HG03460 (cell line): ENCODE measurements around the gene TSEN2.
"Not testable (repeated sequence)": the region's sequence is repeated elsewhere in the genome, so short reads cannot be mapped to it uniquely, and the experiment has no call there.

Experiments
- ATAC-seq: cut with Tn5 transposase; IDR thresholded peaks from one replicate; pipeline ENCODE4 v1.9.1; 2021; ENCODE audit not compliant: unreplicated experiment

Gene TSEN2

DNA sequence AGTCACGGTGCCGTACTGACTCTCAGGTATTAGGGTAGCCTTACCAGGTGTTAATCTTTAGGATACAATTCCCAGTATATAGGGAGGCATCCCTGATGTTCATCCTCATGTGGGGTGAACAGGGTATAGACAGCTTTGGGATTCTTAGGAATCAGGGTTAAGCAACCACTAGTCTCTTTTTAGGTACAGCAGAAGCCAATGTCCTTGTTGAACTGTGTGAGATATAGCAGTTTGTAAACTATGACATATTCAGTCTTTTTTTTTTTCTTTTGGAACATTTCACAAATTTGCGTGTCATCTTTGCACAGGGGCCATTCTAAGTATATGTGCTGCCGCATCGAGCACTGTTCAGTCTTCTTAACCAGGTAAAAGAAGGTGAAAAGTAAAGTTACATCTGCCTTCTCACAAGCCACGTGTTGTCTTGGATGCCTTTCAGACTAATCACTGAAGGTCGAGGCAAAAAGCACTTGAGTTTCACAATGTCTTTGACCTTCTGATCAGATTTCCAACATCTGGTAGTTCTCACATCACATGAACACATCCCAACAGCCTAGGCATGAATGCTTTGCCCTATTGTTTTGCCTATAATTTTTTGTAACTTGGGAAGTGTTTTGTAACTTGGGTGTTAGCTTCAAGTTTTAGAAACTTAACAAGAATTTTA is 17.2 kb downstream of the TSEN2 start:
- no peak for ATAC-seq

DNA sequence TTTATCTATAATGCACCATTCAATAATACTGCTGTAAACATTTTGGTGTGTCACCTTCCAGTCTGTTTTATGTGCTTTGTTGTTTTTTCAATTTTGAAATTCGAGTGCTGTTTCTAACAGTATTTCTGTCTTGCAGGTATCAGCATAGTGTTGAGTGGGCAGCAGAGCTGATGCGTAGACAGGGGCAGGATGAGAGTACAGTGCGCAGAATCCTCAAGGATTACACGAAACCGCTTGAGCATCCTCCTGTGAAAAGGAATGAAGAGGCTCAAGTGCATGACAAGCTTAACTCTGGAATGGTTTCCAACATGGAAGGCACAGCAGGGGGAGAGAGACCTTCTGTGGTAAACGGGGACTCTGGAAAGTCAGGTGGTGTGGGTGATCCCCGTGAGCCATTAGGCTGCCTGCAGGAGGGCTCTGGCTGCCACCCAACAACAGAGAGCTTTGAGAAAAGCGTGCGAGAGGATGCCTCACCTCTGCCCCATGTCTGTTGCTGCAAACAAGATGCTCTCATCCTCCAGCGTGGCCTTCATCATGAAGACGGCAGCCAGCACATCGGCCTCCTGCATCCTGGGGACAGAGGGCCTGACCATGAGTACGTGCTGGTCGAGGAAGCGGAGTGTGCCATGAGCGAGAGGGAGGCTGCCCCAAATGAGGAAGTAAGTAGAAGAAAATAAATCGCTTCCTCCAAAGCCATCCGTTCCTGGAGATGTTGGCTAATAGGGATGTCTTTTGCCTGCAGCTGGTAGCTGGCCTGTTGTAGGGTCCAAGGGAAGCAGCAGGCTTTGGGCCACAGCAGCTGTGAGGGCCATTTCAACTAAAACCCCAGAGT is 19.1 kb downstream of the TSEN2 start:
- ATAC-seq: no peak

DNA sequence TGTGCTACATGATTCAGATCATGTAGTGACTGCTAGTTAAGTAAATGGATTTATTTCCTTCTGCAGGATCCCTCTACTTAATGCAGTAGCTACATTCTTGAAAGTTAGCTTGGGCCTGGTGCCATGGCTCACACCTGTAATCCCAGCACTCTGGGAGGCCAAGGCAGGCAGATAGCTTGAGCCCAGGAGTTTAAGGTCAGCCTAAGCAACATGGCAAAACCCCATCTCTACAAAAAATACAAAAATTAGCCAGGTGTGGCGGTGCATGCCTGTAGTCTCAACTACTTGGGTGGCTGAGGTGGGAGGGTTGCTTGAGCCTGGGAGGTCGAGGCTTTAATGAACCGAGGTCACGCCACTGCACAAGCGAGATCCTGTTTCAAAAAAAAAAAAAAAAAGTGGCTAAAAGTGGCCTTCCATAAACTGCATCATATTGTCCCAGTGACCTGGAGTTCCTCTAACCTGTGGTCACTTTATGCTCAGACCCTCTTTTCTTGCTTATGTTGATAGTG is 22.0 kb downstream of the TSEN2 start:
- ATAC-seq: no peak

DNA sequence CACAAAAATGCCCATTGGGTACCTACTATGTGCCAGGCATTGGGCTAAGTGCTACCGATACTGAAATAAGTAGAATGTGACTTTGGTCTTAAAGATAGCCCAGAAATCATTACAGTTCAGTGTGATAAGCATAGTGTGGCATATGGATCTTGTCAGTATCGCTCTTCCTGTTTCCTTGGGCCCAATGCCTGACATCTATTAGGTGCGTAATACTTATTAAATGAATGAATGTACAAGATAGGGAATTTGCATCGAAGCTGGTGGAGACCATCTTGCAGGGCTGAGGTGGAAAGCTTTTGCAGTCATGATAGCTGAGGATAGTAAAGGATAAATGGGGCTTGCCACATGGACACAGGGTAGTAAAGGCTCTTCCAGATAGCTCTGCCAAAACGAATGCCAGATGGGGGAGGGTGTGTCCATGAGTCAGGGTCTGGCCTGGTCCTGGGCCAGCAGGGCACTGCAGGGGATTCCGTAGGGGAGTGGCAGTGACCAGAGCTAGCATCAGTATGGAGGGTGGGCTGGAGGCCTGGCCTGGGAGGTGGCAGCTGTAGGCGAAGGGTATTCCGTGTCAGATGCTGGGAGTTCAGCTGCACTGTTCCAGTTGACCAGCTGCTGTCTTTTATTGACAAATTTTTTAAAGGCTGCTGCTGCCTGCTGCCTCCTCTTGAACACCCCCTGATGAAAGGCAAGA is 23.5 kb downstream of the TSEN2 start:
- no peak for ATAC-seq

DNA sequence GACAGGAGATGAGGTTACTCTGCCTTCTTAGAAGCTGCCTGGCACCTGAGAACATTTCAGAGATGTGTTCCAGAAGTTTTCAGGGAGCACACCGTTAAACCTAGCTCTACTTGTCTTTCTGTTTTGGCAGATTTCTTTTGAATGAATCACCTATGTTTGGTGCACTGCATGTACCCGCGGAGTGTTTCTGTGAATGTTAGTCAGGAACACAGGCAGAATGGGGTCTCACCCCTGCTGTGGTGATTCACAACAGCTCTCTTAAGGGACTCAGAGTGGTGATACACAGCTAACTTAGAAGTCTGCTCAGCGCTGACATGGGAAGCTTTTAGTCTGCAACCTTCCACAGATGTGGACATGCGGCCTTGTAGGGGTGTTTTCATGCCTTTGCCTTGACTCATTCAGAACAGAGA is 24.0 kb downstream of the TSEN2 start:
- no peak for ATAC-seq

DNA sequence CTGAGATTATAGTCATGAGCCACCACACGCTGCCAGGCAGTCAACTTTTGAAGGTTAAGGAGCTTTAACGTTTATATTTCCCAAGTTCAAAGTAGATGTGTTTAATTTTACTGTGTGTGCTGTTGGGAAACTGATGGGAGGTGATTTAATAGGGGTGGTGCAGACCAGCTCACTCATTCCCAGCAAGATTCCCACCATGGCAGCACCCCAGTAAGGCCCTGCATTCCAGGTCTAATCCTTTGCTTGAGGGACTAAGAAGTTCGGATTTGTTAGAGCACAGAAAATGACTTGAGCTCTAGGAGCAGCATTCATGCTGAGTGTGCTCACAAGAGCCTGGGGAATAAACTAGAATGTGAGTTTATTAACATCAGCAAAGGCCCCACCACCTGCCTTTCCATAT is 25.2 kb downstream of the TSEN2 start:
- no peak for ATAC-seq

DNA sequence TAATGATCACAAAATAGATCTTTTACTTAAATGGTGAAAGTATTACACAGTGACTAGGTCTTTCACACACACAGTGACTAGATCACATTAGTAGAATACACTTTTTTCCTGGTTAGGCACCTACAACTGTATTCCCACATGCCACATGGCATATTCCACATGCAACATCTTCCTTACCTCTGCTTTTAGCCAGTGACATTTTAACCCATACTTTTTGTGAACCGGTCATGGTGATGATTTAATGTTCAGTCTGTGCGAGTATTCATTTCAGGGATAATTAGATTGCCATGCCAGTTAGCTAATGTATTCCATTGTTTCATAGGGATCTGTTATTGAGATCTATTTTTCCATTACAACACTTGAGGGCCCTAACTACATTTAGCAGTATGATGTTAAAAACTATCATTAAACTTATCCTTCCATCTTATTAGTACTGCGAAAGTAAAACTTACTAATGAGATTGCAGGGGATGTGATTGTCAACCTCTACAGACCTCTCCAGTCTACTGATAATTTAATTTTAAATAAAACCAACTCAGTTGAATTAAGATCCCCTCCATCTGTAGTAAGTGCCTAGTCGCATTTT is 28.3 kb downstream of the TSEN2 start:
- ATAC-seq: no peak

DNA sequence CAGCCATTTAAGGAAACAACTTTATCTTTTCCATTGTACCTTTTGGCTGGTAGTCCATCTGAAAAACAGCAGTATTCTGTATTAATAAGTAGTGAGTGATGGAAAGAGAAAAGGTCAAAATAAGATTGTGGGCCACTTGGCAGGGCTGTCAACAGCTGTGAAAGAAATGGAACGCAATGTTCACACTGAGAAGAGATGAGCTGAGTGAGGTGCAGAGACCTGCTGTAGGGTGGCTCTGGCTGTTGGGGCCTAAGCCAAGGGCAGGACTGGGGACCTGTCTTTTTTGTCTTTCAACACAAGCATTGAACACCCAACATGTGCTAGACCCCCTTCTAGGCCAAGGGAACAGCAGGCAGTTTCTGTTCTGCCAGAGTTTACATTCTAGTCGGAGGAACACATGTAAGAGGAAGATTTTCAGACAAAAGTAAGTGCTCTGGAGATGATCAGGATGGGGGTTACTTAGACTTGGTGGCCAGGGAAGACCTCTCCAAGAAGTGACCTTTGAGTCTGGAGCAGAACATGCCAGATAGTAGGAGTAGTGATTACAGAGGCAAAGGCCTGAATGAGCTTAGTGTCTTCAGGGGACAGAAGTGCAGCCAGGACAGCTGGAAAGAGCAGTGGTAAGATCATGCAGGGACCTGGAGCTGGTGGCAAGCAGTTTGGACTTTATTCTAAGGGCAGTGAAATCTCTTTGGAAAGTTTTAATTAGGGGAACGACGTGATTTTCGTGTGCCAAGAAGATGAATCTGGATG is 29.6 kb downstream of the TSEN2 start:
- ATAC-seq: no peak

DNA sequence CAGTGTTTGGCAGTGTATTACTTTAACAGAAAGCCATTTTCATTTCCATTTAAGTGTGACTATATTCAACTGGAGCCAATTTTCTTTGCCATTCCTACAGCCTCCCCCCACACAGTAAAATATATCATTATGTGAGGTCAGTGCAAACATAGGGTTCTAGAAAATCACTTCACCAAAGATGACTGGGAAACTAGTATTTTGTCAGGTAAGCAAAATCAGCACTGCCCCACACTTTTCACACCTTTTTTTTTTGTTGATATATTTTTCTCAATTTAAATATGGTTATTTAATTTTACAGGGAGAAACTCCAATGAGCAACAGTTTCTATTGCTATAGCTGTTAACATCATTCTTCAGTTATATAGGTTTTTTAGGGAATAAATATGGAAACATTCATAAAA is 31.4 kb downstream of the TSEN2 start:
- ATAC-seq: no peak

DNA sequence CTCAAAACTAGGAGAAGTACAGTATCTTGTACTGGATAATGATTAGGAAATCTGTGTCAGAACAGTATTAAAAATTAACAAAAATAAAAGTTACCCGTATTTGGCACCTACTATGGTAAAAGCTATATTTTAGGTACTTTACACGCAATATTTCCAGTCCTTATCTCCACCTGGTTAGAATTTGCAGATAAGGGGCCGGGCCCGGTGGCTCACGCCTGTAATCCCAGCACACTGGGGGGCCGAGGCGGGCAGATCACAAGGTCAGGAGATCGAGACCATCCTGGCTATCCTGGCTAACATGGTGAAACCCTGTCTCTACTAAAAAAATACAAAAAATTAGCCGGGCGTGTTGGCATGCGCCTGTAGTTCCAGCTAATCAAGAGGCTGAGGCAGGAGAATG is 32.6 kb downstream of the TSEN2 start:
- ATAC-seq: no peak

DNA sequence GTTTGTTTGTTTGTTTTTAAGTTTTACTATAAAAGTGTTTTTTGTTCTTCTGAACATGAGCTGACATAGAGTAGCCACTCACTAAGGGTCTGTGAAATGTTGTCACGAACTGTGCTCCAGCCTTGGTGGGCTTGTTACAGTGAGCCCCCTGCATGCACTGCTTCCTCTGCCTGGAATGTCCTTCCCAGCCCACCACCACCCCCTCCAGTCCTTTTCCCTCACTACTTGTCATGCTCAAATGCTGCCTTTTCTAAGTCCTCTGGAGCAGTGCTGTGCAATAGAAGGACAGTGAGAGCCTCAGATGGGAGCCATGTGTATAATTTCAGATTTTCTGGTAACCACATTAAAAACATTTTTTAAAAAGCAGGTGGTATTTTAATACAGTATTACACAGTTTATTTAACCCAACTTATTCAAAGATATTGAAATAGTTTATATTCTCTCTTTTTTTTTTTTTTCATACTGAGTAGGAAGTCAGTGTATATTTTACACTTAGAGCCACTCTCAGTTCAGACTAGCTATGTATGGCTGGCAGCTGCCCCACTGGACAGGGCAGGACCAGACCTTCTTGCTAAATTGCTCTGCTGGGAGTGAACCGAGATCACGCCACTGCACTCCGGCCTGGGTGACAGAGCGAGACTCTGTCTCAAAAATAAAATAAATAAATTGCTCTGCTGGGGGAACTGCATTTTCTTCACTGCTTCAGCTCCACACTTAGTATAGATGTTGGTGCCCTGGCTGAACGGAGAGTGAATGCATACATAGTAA is 34.2 kb downstream of the TSEN2 start:
- no peak for ATAC-seq

DNA sequence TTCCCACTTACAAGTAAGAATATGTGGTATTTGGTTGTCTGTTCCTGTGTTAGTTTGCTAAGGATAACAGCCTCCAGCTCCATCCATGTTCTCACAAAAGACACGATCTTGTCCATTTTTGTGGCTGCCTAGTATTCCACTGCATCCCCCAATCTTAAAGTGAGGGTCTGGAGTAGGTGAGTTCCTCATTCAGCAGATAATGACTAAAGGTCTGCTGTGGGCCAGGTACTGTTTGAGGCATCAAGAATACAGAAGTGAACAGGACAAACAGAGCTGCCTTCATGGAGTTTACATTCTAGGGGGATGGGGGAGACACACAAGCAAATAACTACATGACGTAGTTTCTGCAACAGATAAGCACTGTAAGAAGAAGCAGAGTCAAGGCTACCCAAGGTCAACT is 36.7 kb downstream of the TSEN2 start:
- no peak for ATAC-seq

DNA sequence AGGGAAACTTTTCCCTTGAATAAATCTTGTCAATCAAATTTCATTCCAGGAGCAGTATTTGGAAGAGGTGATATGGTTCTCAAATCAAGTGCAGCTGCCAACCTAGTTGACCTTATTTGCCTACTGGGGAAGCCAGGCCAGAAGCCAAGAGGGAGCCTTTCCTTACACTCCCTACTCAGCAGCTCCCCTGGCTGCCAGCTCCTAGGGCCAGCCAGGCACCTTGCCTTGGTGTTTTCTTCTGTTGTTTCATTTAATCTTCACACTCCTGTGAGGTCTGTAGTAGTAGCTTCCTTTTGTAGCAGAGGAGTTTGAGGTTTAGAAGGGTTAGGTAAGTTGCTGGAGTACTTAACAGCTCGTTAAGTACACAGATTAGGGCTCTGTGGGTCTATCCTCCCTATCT is 38.4 kb downstream of the TSEN2 start:
- ATAC-seq: no peak

DNA sequence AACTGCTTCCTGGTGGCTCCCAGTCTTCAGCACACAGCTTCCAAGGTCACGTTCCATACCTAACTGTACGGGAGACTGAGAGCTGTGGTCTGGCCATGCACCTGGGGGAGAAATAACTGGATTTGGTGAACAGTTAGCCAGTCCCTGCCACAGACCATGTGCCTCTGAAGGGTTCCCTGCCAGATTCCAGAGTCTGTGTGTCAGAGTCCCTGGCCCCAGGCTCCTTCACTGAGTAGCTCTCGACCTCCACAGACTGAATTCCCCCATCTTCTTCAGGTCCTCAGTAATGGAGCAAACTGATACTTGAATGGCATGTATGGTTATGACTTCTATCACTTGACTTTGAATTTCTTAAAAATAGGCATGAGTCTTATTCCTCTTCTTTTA is 43.5 kb downstream of the TSEN2 start:
- ATAC-seq: no peak

DNA sequence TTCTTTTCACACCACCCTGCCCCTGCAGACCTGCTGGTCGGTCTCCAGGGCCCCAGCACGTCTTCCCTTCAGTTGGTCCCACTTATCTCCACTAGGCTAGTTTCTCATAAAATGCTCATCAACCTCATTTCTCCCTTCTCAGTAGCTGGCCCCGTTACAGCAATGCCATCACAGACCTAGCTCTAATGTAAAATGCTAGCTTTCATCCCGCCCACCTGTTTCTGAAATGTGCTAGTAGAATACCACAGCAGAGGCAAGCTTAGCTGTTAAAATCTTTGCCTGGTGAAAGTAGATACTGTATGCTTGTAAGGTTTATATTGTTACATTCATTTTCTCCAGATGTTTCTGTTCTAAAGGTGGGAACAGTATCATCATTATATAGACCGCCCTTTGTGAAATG is 47.9 kb downstream of the TSEN2 start:
- no peak for ATAC-seq

DNA sequence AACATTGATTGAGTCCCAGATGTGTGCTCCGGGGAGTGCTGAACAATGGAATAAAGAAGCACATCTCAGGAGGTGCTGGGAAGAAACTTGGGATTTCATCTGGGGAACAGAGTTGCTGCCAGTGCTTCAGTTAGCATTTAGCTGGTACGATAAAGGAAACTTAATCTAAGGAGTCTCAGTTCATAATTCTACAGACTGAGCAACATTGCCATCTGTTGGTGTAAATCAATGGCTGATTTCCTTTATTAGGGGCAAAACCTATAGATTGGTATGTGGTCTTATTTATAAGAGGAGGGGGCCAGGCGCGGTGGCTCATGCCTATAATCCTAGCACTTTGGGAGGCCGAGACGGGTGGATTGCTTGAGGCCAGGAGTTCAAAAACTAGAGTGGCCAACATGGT is 52.1 kb downstream of the TSEN2 start:
- ATAC-seq: no peak

DNA sequence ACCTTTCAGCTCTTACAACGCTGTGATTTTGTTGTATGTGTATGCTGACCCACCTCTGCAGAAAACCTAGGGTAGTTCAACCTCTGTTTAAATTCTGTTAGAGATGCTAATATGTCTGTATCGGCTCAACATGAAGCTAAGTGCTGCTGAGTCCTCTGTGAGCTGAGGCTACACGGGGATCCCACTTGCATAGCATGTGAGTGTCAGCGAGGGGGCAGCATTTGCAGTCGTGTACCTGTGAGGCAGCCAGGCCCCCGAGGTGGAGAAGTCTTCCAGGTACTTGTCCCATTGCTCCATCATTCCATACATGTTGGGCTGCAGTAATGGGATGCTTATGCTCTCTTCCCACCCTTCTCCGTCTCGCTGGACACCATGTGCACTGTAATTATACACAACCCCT is 57.3 kb downstream of the TSEN2 start:
- ATAC-seq: no peak

DNA sequence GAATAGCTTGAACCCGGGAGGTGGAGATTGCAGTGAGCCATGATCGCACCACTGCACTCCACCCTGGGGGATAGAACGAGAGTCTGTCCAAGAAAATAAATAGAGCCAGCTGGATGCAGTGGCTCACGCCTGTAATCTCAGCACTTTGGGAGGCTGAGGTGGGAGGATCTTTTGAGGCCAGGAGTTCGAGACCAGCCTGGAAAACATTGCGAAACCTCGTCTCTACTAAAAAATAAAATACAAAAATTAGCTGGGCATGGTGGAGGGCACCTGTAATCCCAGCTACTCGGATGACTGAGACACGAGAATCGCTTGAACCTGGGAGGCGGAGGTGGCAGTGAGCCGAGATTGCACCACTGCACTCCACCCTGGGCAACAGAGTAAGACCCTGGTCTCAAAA is 59.2 kb downstream of the TSEN2 start:
- not testable (repeated sequence) for ATAC-seq

DNA sequence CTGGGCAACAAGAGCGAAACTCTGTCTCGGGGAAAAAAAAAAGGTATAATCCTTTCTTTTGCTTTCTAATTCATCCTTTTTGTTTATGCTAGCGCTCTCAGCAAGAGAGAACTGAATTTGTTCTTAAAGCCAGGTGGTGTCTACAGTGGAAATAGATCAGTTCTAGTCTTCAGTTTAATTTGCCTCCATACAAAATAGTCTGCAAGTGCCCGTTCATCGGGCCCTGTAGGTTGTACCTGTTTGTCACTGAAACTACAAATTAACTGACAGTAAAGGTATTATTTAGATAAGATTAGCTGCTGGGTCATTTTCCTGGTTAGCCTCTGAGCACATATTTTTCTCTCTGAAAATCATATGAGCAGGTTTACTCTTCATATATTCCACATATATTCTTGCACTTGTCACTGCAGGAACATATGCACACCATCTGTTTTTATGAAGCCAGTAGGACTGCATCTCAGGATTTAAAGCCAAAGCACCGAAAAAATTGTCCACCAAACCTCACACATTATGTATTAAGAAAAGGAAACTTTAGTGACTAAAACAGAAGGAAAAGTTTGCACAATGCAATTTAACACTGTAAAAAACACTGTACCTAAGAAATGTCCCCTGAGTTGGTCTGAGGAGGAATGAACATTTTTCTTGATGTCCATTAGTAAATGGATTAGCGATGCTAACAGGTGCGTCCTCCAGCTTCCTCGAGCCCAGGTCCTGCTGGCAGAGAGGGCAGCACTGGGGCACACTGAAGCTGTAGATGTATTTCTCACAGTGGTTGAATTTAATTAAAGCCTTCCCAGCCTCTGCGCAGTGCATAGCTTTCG is 60.6 kb downstream of the TSEN2 start:
- no peak for ATAC-seq
